ENCODE results near the gene FAM3B. TPM values are rescaled to one million over a fixed set of nuclear protein-coding genes. Genes with fewer than 3 reads are reported as not detected.
"Not testable (repeated sequence)": the region's sequence is repeated elsewhere in the genome, so short reads cannot be mapped to it uniquely, and the experiment has no call there.

Gene FAM3B
- total and polyA plus RNA-seq, 2 experiments from 2014 or later: not detected

DNA sequence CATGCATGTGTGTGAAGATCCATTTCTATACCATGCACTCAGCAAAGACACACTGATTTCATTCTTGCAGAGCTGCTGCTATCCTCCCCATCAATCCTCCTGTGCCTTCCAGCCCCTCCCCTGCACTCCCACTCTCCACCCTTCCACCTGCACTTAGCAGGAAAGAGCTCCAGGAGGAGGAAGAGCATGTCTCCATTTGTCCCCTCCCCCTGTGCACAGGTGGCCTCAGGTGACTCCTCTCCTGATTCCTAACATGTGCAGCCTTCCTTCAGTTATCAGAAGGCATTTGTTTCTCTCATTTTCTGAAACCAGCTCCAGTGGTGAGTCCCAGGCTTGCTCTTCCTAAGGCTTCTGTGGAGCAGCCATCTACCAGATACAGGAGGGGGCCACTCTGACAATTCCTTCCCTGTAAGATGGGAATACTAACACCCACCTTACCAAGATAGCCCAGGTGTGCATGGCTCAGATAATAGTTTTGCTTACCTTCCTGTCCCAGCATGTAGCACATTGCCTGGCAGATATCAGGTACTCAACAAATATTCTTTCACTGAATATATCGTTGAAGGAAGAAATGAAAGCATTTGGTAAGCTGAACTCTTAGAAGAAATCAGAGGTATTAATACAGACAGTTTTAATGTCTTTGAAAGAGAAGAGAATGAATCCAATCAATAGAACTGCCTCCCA, 21.9 kb upstream of the FAM3B start:
- Histone ChIP-seq H3K36me3 (no peaks in the 10 kb centered on the region), H3K9me3 (ENCODE audit: low read depth) (no peaks in the 10 kb centered on the region), H3K27ac (no peak overlapping the region), H3K4me1 (ENCODE audit: low read depth) (no peaks in the 10 kb centered on the region), H3K27me3 (peaks cover 12% of the 10 kb centered on the region), H3K4me3 (no peak overlapping the region)
- no peak for DNase-seq (ENCODE audit: low read depth in 1 of 2, low spot score in 1 of 2)
- TF ChIP-seq, protein P1, sequence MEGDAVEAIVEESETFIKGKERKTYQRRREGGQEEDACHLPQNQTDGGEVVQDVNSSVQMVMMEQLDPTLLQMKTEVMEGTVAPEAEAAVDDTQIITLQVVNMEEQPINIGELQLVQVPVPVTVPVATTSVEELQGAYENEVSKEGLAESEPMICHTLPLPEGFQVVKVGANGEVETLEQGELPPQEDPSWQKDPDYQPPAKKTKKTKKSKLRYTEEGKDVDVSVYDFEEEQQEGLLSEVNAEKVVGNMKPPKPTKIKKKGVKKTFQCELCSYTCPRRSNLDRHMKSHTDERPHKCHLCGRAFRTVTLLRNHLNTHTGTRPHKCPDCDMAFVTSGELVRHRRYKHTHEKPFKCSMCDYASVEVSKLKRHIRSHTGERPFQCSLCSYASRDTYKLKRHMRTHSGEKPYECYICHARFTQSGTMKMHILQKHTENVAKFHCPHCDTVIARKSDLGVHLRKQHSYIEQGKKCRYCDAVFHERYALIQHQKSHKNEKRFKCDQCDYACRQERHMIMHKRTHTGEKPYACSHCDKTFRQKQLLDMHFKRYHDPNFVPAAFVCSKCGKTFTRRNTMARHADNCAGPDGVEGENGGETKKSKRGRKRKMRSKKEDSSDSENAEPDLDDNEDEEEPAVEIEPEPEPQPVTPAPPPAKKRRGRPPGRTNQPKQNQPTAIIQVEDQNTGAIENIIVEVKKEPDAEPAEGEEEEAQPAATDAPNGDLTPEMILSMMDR (IDR thresholded peaks at IDR 0.05; ENCODE audit: low read depth, low read length): no peak

DNA sequence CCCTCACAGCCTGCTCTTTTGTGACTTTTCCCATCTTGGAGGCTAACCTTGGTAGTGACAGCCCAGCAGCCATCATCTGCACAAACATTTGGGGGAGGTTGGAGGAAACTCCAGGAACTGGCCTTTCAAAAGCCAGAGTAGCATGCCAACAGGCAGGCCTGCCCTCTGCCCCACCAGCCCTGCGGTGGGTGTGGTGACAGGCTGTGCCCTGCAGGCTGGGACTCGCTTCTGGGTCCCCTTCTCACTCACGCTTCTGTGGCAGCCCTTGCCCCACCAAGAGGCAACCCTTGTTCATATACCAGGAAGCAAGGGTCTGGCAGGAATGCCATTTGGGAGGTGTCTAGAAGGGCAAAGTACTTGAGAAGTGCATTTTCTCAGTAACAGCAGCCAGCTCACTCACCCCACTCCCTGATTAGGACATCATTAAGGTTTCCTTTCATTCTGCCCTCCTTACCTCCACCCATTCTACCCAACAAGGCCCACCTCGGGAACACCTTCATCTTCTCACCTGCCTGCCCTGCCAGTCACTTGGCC, 20.8 kb upstream of the FAM3B start:
- TF ChIP-seq, protein P1 (IDR thresholded peaks at IDR 0.05; ENCODE audit: low read depth, low read length): no peak
- Histone ChIP-seq H3K27ac (no peak overlapping the region), H3K4me1 (ENCODE audit: low read depth) (no peaks in the 10 kb centered on the region), H3K9me3 (ENCODE audit: low read depth) (no peaks in the 10 kb centered on the region), H3K4me3 (no peak overlapping the region), H3K27me3 (peaks cover under 1% of the 10 kb centered on the region), H3K36me3 (no peaks in the 10 kb centered on the region)
- no peak for DNase-seq (ENCODE audit: low read depth in 1 of 2, low spot score in 1 of 2)

DNA sequence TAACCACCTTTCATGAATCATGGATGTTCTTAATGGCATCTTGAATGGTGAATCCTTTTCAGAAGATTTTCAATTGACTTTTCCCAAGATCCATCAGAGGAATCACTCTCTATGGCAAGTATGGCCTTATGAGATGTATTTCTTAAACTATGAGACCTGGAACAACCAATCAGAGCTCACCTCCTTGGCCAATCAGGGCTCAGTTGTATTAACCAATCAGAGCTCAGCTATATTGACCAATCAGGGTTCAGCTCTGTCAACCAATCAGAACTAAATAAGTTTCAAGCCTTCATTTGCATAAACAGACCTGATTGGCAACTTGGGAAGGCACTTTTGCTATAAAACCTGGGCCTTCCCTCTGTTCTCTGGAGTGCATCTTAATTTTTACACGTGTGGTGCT, 13.6 kb upstream of the FAM3B start:
- Histone ChIP-seq H3K36me3 (no peaks in the 10 kb centered on the region), H3K4me3 (no peak overlapping the region), H3K27ac (no peak overlapping the region), H3K9me3 (ENCODE audit: low read depth) (no peaks in the 10 kb centered on the region), H3K27me3 (no peaks in the 10 kb centered on the region), H3K4me1 (ENCODE audit: low read depth) (no peaks in the 10 kb centered on the region)
- DNase-seq (ENCODE audit: low read depth in 1 of 2, low spot score in 1 of 2): no peak
- TF ChIP-seq, protein P1 (IDR thresholded peaks at IDR 0.05; ENCODE audit: low read depth, low read length): no peak

DNA sequence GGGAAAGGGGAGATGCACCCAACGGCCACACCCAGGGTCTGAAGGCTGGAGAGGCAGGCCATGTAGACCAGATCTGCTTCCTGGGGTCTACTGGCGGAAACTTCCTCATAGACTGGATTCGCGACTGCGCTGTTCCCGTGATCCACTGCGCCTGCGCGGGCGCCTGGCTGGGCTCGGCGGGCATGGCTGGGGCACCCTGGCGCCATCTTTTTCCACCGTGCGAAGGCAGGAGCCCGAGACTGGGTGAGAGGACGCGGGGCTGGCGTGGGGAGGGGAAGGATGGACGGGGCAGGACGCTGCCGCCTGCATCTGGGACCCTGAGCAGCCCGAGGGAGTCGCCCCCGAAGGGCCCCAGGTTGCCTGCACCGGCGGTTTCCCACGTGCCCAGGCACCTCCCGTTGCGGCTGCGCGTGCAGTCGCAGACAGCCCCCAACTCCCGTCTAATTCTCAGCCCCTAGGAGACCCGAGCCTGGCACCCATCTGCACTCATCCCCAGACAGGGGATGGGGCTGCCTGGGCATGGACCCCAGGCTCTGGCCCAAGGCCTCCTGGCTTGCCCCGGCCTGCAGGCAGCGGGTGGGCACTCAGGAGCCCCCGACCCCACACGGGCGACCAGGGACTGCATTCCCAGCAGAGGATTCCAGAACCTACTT, 12.4 kb upstream of the FAM3B start:
- Histone ChIP-seq H3K4me1 (ENCODE audit: low read depth) (no peaks in the 10 kb centered on the region), H3K27me3 (no peaks in the 10 kb centered on the region), H3K4me3 (no peak overlapping the region), H3K27ac (no peak overlapping the region), H3K9me3 (ENCODE audit: low read depth) (no peaks in the 10 kb centered on the region), H3K36me3 (no peaks in the 10 kb centered on the region)
- no peak for DNase-seq (ENCODE audit: low read depth in 1 of 2, low spot score in 1 of 2)
- TF ChIP-seq, protein P1 (IDR thresholded peaks at IDR 0.05; ENCODE audit: low read depth, low read length): no peak

DNA sequence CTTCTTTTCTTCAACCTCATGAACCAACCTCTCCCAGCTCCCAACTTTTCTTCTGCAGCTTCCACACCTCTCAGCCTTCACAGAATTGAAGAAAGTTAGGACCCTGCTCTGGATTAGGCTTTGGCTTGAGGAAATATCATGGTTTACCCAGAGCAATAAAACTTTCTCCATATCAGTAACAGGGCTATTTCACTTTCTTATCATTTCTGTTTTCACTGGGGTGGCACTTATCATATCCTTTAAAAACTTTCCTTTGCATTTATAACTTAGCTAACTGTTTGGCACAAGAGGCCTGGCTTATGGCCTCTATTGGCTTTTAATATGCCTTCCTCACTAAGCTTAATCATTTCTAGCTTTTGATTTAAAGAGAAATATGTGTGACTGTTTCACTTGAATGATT, 9.4 kb upstream of the FAM3B start:
- no peak overlapping the region for H3K4me3 ChIP-seq
- no peaks in the 10 kb centered on the region for H3K36me3 ChIP-seq
- no peaks in the 10 kb centered on the region for H3K9me3 ChIP-seq (ENCODE audit: low read depth)
- no peak for DNase-seq (ENCODE audit: low read depth in 1 of 2, low spot score in 1 of 2)
- H3K27me3 ChIP-seq: no peaks in the 10 kb centered on the region
- no peaks in the 10 kb centered on the region for H3K4me1 ChIP-seq (ENCODE audit: low read depth)
- TF ChIP-seq, protein P1 (IDR thresholded peaks at IDR 0.05; ENCODE audit: low read depth, low read length): no peak
- H3K27ac ChIP-seq: no peak overlapping the region

DNA sequence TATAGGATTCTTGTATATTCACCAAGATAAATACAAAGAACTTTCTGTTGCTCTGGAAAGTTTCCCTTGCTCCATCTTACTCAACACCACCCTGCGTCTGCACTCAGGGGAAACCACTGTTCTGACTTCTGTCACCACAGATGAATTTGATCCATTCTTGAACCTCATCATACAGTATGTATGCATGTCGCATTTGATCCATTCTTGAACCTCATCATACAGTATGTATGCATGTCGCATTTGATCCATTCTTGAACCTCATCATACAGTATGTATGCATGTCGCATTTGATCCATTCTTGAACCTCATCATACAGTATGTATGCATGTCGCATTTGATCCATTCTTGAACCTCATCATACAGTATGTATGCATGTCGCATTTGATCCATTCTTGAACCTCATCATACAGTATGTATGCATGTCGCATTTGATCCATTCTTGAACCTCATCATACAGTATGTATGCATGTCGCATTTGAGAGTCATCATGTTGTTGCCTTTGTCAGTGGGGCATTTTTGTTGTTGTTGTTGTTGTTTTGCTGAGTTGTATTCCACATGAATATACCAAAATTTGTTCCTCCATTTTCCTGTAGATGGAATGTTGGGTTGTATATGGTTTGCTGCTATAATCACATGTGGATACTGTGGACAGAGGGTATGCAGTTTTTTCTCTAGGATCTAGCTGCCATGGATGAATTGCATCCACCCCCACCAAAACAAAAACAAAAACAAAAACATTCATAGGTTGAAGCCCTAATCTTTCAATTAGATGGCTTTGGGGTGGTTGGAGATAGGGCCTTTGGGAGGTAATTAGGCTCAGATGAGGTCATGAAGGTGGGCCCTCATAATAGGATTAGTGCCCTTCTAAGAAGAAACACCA, 3.1 kb upstream of the FAM3B start:
- not testable (repeated sequence) for H3K36me3 ChIP-seq; H3K4me3 ChIP-seq; H3K4me1 ChIP-seq (ENCODE audit: low read depth); H3K9me3 ChIP-seq (ENCODE audit: low read depth); H3K27ac ChIP-seq; DNase-seq (ENCODE audit: low read depth in 1 of 2, low spot score in 1 of 2)
- H3K27me3 ChIP-seq: peaks cover 42% of the 10 kb centered on the region

Measured in cardiac muscle cell (in vitro differentiated cells and primary cell).